ENCODE results near the gene ARHGAP8.
"Not testable (repeated sequence)": the region's sequence is repeated elsewhere in the genome, so short reads cannot be mapped to it uniquely, and the experiment has no call there.

Gene ARHGAP8

GRCh38 chr22:44741929-44742328 lies 10.4 kb upstream of the ARHGAP8 start:
- no peak for DNase-seq

GRCh38 chr22:44743247-44743646 lies 9.1 kb upstream of the ARHGAP8 start:
- DNase-seq, result no peak

- DNase-seq, result no peak
These were observed 8.6 kb upstream of the ARHGAP8 start for GRCh38 chr22:44743804-44744211.

- DNase-seq, result no peak
These were observed 6.3 kb upstream of the ARHGAP8 start for GRCh38 chr22:44745853-44746789.

GRCh38 chr22:44747784-44748127 lies 4.6 kb upstream of the ARHGAP8 start:
- DNase-seq, result not testable (repeated sequence)

DNA sequence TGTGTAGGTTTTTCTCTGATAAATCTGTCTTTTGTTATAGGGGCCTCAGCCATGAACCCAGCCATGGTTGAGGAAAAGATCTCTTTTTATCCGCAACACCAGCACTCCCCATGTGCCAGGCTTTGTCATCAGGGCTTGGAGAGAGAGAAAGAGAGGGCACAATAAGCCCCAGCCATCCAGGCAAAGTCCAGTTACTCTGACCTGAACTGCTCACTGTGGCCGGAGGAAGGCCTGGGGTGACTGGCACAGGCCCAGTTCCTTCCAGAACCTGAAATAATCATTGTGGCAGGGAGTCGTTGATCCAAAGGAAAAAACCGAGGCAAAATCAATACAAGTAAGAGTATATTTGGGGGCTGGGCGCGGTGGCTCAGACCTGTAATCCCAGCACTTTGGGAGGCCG lies 3.9 kb upstream of the ARHGAP8 start:
- DNase-seq, result no peak

- DNase-seq, result no peak
These were observed 1.9 kb upstream of the ARHGAP8 start for GRCh38 chr22:44750481-44750880.

- no peak for DNase-seq
These were observed 1.0 kb downstream of the ARHGAP8 start for GRCh38 chr22:44753189-44754042.

DNA sequence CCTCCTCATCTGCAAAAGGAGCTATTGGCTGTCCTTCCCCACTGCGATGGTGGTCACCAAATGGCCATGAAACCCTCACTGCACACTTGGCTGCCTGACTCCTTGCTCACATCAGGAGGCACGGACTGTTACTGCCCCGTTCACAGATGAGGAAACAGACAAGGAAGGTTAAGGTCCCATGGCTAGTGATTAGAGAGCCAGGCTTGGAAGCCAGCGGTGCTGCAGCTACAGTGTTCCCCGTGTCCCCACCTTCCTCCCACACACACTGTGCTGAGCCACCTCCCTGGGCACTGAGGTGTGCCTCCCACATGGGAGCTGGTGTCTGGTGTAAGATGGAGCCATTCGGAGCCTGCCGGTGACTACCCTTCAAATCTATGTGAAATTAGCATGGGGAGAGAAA lies 2.6 kb downstream of the ARHGAP8 start:
- no peak for DNase-seq

DNA sequence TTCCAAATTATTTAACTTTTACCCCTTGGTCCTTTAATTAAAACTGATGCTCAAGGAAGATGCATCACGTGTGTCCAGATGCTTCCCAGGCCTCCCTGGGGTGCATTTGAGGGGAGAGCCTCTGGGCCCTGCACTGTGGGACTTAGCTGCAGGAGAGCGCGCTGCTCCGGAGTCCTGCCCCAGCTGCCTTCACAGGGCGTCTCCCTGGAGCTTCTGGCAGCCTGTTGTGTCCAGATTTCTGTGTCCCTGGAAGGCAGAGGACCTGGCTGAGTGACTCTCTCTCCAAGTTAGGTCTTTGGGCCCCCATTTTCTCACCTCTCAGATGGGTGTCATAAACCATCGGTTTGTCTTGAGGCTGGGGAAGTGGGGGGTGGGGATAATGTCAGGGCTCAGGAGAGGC lies 3.0 kb downstream of the ARHGAP8 start:
- DNase-seq, result no peak

- no peak for DNase-seq
These were observed 3.6 kb downstream of the ARHGAP8 start for GRCh38 chr22:44755956-44756361.

DNA sequence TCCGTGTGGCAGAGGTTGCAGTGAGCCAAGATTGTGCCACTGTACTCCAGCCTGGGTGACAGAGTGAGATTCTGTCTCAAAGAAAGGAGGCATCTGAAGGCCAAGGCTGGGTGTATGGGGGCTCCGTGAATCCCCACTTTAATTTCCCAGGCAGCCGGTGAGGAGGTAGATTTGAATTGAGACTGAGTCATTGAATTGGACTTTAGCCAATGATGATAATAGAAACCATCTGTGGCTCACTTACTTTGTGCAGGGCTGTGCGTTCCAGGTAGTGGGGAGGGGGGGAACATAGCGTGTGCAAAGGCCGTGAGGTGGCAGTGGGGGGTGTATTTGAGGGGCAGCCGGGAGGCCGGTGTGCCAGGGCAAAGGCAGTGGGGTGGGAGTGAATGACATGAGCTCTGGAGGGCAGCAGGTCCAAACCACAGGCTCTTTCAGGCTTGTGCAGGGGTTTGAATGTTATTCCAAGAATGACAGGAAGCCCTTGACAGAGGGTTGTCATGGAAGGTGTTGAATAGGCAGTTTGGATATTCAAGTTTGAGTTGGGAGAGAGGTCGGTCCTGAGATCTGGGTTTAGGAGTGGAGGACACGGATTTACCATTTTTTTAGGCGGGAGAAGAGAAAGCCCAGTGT lies 6.1 kb downstream of the ARHGAP8 start:
- no peak for DNase-seq

- DNase-seq, result no peak
These were observed 6.6 kb downstream of the ARHGAP8 start for GRCh38 chr22:44759001-44759400.

- DNase-seq, result no peak
These were observed 7.3 kb downstream of the ARHGAP8 start for GRCh38 chr22:44759430-44760310.

DNA sequence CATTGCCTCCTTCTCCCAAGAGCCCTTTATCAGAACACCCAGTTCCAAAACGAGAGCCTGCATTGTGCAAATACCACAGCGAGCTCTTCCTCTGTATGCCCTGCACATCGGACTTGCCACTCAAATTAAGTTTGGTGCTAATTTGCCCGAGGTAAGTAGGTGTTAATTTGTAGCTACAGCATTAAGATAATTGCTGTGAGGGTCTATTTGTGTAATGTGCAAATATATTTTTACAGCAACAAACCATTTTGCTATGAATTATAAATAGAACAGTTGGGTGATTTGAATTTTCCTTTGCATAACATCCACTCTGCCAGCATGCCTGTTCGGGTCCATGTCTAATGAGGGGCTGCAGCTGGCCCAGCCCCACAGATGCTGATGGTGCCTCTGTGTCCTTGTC lies 8.1 kb downstream of the ARHGAP8 start:
- DNase-seq, result no peak

DNA sequence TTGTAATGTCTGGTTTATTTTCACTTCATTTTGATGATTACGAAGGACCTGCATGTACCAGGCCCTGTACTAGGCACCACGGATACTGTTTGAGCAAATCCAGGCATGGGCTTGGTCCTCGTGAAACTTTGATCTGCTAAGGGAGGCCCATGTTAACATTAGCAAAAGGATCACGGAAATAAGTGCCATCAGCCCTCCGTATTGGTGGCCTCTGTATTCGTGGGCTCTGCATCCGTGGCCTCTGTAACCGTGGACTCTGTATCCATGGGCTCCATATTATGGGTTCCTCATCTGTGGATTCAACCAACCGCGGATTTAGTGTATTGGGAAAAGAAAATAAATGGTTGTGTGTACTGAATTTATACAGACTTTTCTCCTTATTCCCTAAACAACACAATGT lies 8.7 kb downstream of the ARHGAP8 start:
- DNase-seq, result no peak

GRCh38 chr22:44764373-44764772 lies 12.0 kb downstream of the ARHGAP8 start:
- DNase-seq, result no peak

DNA sequence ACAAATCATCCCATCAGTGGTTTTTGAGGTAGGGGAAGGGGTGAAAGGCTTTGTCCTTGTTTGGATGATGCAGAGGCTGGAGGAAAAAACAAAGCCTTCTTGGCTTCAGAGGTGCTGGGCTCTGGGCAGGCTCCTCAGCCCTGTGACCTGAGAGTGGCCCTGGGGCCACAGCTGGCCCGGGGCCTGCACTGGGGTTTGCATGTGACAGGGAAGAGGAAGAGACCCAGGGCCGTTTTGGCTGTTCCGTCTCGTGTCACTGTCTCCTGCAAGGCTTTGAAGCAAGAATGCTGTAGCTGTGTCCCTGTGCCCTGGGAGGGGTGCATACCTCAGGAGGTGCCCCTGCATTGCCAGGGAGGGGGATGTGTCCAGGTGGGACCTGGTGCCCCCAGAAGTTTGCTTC lies 12.6 kb downstream of the ARHGAP8 start:
- DNase-seq, result no peak

GRCh38 chr22:44765571-44766285 lies 13.4 kb downstream of the ARHGAP8 start:
- DNase-seq, result no peak

DNA sequence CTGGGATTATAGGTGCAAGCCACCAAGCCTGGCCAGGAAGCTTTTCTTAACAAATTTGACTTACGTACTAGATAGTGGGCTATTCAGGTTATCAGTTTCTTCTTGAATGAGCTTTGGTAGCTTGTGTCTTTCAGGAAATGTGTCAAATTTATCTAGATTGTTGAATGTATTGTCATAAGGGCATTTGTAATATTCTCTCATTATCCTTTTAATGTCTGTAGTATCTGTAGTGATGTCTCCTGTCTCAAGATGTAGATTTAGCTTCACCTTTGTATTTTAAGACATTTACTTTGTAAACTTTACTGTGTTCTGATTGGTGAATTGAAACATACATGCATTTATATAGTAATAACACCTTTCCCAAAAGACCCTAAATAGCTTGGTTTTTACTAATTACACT lies 20.7 kb downstream of the ARHGAP8 start:
- DNase-seq, result no peak

GRCh38 chr22:44775862-44776261 lies 23.5 kb downstream of the ARHGAP8 start:
- DNase-seq, result no peak
